Measurements from ENCODE around the gene PARD3B.

- TF ChIP-seq CTCF (IDR thresholded peaks at IDR 0.05) (no peak), EP300 (IDR thresholded peaks at IDR 0.05) (no peak), POLR2A (IDR thresholded peaks at IDR 0.05) (no peak), POLR2AphosphoS5 (IDR thresholded peaks at IDR 0.05) (no peak)
Measured at GRCh38 chr2:205138735-205139134, 593.5 kb downstream of the PARD3B start.

Measured in sigmoid colon (tissue), 4 donors.